AG09309 (cell line): ENCODE results near the gene GP2.

Experiments used
- DNase-seq: peaks from one replicate; pipeline ENCODE4 v3.0.0-alpha.2; 2010; ENCODE audit warnings: low read depth
- H3K4me3 ChIP-seq: 2 replicates; pipeline ENCODE4 v1.5.1; 2011; ENCODE audit warnings: mild to moderate bottlenecking, low read depth, low read length, moderate library complexity; ENCODE audit not compliant: control insufficient read depth
- CTCF ChIP-seq: IDR thresholded peaks from 2 replicates; pipeline ENCODE4 v1.5.1; 2011; ENCODE audit warnings: mild to moderate bottlenecking, low read depth, low read length, inconsistent platforms; ENCODE audit not compliant: insufficient read depth, control insufficient read depth; ENCODE audit errors: missing control alignments

GP2 gene

GRCh38 chr16:20301840-20302239 lies 25.5 kb downstream of the GP2 start:
- no peak for TF ChIP-seq CTCF
- no peak for DNase-seq
- H3K4me3 ChIP-seq = no peak overlapping the region

GRCh38 chr16:20300312-20301097 lies 26.8 kb downstream of the GP2 start:
- DNase-seq = no peak

GRCh38 chr16:20298452-20298851 lies 28.9 kb downstream of the GP2 start:
- TF ChIP-seq CTCF = no peak
- DNase-seq = no peak
- no peak overlapping the region for H3K4me3 ChIP-seq

More at GRCh38 chr16:20300312-20301097, 26.8 kb downstream of the GP2 start:
- no peak overlapping the region for H3K4me3 ChIP-seq
- peak; percentile 68 for TF ChIP-seq CTCF

- no peak for DNase-seq
- H3K4me3 ChIP-seq = no peak overlapping the region
- TF ChIP-seq CTCF = no peak
Observed at GRCh38 chr16:20291208-20292206, 35.8 kb downstream of the GP2 start.

- no peak for DNase-seq
- no peak overlapping the region for H3K4me3 ChIP-seq
- no peak for TF ChIP-seq CTCF
Observed at GRCh38 chr16:20289571-20289970, 37.7 kb downstream of the GP2 start.

- no peak for TF ChIP-seq CTCF
- no peak for DNase-seq
- H3K4me3 ChIP-seq = no peak overlapping the region
Observed at GRCh38 chr16:20285993-20286499, 41.3 kb downstream of the GP2 start.
